K562 (cell line): Measurements from ENCODE around the gene OSTF1. TPM values are rescaled to one million over a fixed set of nuclear protein-coding genes. Genes with fewer than 3 reads are reported as not detected.

Experiments used
- BRD9 ChIP-seq: fragments of 450-650 bp; IDR thresholded peaks from 2 replicates; pipeline ENCODE4 v1.6.1; 2018; ENCODE audit warnings: low read depth; ENCODE audit not compliant: partially characterized antibody
- GTF2E2 ChIP-seq: fragments of 200-800 bp; sonication (Bioruptor generic); IDR thresholded peaks from 2 replicates; pipeline ENCODE4 v1.6.1; 2016; ENCODE audit warnings: missing genetic modification characterization, missing compliant biosample characterization
- HNRNPK ChIP-seq: fragments of 200-400 bp; formaldehyde crosslinking; IDR thresholded peaks from one replicate; pipeline ENCODE4 v1.6.1; 2018; ENCODE audit warnings: mild to moderate bottlenecking, low read depth, low read length; ENCODE audit not compliant: poor library complexity, severe bottlenecking
- MCM2 ChIP-seq: fragments of 450-650 bp; IDR thresholded peaks from 2 replicates; pipeline ENCODE4 v1.6.1; 2017; ENCODE audit warnings: low read depth, mild to moderate bottlenecking
- PHB ChIP-seq: fragments of 250-450 bp; sonication (Bioruptor Pico); IDR thresholded peaks from 2 replicates; pipeline ENCODE4 v1.5.0; 2021
- PHF8 ChIP-seq: fragments of 200-600 bp; sonication (generic); IDR thresholded peaks from 2 replicates; pipeline ENCODE4 v1.6.1; 2012; ENCODE audit warnings: mixed run types, mild to moderate bottlenecking, inconsistent platforms, low read length, moderate library complexity, borderline replicate concordance
- RBM22 ChIP-seq: fragments of 200-400 bp; formaldehyde crosslinking; IDR thresholded peaks from 2 replicates; pipeline ENCODE4 v1.6.1; 2018; ENCODE audit warnings: low read length, low read depth; ENCODE audit not compliant: poor library complexity, severe bottlenecking
- SUPT5H ChIP-seq: fragments of 450-650 bp; IDR thresholded peaks from 2 replicates; pipeline ENCODE4 v1.6.1; 2016
- TCFL5 ChIP-seq: fragments of 250-450 bp; sonication (Bioruptor Pico); conservative IDR thresholded peaks from 2 replicates; pipeline ENCODE4 v1.6.1; 2021; ENCODE audit warnings: mild to moderate bottlenecking, moderate library complexity, matching md5 sums
- TEAD2 ChIP-seq: fragments of 450-650 bp; IDR thresholded peaks from 2 replicates; pipeline ENCODE4 v1.6.1; 2016; ENCODE audit warnings: missing genetic modification characterization, control low read depth, missing compliant biosample characterization
- ZBTB9 ChIP-seq: fragments of 450-650 bp; formaldehyde crosslinking; IDR thresholded peaks from 2 replicates; pipeline ENCODE4 v1.4.0; 2020; ENCODE audit warnings: mild to moderate bottlenecking, moderate library complexity
- ZFP36 ChIP-seq: fragments of 150-350 bp; IDR thresholded peaks from 2 replicates; pipeline ENCODE4 v1.6.1; 2018; ENCODE audit warnings: low read length, low read depth; ENCODE audit not compliant: partially characterized antibody
- ZHX1 ChIP-seq: fragments of 150-350 bp; conservative IDR thresholded peaks from 2 replicates; pipeline ENCODE4 v1.6.1; 2014; ENCODE audit warnings: low read length
- ZNF444 ChIP-seq: fragments of 250-450 bp; sonication (Bioruptor Pico); IDR thresholded peaks from 2 replicates; pipeline ENCODE4 v1.4.0; 2020; ENCODE audit warnings: mild to moderate bottlenecking, moderate library complexity
- ZNF586 ChIP-seq: fragments of 450-650 bp; formaldehyde crosslinking; conservative IDR thresholded peaks from 2 replicates; pipeline ENCODE4 v1.4.0; 2020; ENCODE audit warnings: mild to moderate bottlenecking, moderate library complexity
- polyA plus RNA-seq, 8 experiments: library from polyadenylated mRNA; depleted of rRNA in 4 of 8; stranded (reverse) in 5 of 8; unstranded in 3 of 8; fragments of >200 nt; fragmentation: Nextera tagmentation in 2 of 8; fragmentation: Illumina TruSeq in 1 of 8; extraction: Ambion mirVana in 2 of 8; extraction: Trizol in 1 of 8; gene quantifications; 2 replicates each; pipeline versions ENCODE4 v1.2.1 to v1.2.3, GENCODE V29; 2011 to 2014; ENCODE audit warnings: inconsistent platforms in 1 of 8, missing spikeins in 1 of 8
- total RNA-seq, 7 experiments: library from RNA; depleted of rRNA in 6 of 7; stranded (reverse); fragments of >200 nt in 6 of 7; fragmentation: Illumina TruSeq in 2 of 7; extraction: Trizol in 2 of 7; gene quantifications; 2 replicates each; pipeline versions ENCODE4 v1.2.1 to v1.2.3, GENCODE V29; 2011 to 2021; ENCODE audit warnings: low replicate concordance in 1 of 7
- TF ChIP-seq, protein P1 (sequence below): fragments of 250-450 bp; sonication (Bioruptor Pico); IDR thresholded peaks from 2 replicates; pipeline ENCODE4 v1.4.0; 2020; ENCODE audit warnings: mild to moderate bottlenecking, moderate library complexity, borderline replicate concordance
- TF ChIP-seq, protein P2 (sequence below): sonication (generic); formaldehyde crosslinking; IDR thresholded peaks from 2 replicates; pipeline ENCODE4 v1.8.0; 2022; ENCODE audit warnings: mild to moderate bottlenecking, missing genetic modification reagents
- TF ChIP-seq, protein P3 (sequence below): fragments of 200-800 bp; sonication (Bioruptor generic); IDR thresholded peaks from 2 replicates; pipeline ENCODE4 v1.6.1; 2017; ENCODE audit warnings: missing genetic modification characterization, missing compliant biosample characterization

OSTF1 gene
- total and polyA plus RNA-seq, 9 of the 15 experiments (the other 6 are each of a cell fraction or from before 2014, with no cell fraction given), result 15.0 to 37.3 (median 23.0) TPM

DNA sequence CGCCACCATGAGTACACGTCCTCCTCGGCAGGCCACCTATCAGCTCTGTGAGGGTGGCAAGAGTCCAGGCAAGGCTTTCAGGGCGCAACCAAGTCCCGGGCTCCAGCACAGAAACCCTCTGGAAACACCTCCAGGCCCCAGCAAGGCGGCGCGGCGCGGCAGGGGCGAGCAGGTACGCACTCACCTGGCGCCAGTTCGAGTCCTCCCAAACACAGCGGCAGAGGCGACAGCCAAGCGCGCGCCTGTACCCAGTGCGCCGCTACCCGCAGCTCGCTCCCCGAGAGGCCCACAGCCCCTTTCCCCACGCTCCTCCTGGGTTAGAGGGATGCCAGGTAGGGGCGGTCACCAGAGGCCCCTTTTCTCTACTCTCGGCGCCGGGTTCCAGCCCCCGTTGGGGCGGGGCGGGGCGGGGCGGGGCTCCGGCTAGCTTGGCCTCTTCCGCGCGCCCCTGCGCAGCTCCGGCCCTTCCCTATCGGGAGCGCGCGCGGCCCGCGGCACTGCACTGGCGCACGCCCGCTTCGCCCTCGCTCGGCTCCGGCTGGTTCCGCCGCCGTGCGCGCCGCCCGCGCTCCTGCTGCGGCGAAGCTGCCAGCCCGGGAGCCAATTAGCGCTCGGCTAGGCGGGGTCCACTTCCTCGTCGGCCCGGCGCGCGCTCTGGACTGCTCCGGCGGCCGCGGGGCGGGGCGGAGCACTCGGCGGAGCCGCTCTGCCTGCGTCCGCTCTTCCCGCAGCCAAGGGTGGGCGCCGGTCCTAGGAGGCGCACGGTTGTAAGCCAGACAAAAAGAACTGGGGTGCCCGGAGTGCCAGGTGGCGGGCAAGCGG lies at the start of gene OSTF1, which contains the start of gene NMRK1 (continued):
- TF ChIP-seq, protein P1, sequence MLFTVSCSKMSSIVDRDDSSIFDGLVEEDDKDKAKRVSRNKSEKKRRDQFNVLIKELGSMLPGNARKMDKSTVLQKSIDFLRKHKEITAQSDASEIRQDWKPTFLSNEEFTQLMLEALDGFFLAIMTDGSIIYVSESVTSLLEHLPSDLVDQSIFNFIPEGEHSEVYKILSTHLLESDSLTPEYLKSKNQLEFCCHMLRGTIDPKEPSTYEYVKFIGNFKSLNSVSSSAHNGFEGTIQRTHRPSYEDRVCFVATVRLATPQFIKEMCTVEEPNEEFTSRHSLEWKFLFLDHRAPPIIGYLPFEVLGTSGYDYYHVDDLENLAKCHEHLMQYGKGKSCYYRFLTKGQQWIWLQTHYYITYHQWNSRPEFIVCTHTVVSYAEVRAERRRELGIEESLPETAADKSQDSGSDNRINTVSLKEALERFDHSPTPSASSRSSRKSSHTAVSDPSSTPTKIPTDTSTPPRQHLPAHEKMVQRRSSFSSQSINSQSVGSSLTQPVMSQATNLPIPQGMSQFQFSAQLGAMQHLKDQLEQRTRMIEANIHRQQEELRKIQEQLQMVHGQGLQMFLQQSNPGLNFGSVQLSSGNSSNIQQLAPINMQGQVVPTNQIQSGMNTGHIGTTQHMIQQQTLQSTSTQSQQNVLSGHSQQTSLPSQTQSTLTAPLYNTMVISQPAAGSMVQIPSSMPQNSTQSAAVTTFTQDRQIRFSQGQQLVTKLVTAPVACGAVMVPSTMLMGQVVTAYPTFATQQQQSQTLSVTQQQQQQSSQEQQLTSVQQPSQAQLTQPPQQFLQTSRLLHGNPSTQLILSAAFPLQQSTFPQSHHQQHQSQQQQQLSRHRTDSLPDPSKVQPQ (CRISPR knock-in tag), result no peak
- TF ChIP-seq ZNF586 (no peak), BRD9 (no peak), GTF2E2 (tag) (no peak), SUPT5H (peak; percentile 50), ZNF444 (CRISPR knock-in tag) (no peak), MCM2 (no peak), HNRNPK (no peak), ZHX1 (no peak), TEAD2 (tag) (no peak), PHF8 (peak; percentile 74; the same call in 1 of the 2 replicates), ZFP36 (no peak), ZBTB9 (no peak), RBM22 (no peak), PHB (CRISPR knock-in tag) (no peak), TCFL5 (no peak)
- TF ChIP-seq, protein P2, sequence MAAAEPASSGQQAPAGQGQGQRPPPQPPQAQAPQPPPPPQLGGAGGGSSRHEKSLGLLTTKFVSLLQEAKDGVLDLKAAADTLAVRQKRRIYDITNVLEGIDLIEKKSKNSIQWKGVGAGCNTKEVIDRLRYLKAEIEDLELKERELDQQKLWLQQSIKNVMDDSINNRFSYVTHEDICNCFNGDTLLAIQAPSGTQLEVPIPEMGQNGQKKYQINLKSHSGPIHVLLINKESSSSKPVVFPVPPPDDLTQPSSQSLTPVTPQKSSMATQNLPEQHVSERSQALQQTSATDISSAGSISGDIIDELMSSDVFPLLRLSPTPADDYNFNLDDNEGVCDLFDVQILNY (CRISPR knock-in tag), result 0 out of 2 replicates have a peak, but pooled peaks have one; percentile 45
- TF ChIP-seq, protein P3, sequence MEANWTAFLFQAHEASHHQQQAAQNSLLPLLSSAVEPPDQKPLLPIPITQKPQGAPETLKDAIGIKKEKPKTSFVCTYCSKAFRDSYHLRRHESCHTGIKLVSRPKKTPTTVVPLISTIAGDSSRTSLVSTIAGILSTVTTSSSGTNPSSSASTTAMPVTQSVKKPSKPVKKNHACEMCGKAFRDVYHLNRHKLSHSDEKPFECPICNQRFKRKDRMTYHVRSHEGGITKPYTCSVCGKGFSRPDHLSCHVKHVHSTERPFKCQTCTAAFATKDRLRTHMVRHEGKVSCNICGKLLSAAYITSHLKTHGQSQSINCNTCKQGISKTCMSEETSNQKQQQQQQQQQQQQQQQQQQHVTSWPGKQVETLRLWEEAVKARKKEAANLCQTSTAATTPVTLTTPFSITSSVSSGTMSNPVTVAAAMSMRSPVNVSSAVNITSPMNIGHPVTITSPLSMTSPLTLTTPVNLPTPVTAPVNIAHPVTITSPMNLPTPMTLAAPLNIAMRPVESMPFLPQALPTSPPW, result peak; percentile 69
